ENCODE measurements around the gene UBL5.

The UBL5 gene

GRCh38 chr19:9854282-9854846 is 26.6 kb downstream of the UBL5 start:
- no peak for DNase-seq (ENCODE audit: low read depth in 2 of 2)

DNA sequence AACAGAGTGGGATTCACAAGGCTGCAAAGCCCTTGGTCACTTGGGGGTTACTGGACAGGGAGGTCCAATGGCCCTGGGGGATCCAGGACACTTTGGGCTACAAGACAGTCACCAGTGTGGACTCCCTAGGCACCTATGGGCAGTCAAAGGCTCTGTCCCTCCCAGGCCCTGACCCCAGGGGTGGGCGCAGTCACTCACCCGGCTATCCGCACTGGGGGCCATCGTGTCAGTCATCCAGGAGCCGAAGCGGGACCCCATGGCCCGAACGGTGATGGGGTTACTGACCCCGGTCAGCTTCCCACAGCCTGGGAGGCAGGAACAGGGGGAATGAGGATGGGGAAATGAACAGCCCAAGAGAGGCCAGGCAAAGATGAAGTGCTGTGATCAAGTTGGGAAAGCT is 28.9 kb downstream of the UBL5 start:
- DNase-seq (ENCODE audit: low read depth in 2 of 2): no peak

DNA sequence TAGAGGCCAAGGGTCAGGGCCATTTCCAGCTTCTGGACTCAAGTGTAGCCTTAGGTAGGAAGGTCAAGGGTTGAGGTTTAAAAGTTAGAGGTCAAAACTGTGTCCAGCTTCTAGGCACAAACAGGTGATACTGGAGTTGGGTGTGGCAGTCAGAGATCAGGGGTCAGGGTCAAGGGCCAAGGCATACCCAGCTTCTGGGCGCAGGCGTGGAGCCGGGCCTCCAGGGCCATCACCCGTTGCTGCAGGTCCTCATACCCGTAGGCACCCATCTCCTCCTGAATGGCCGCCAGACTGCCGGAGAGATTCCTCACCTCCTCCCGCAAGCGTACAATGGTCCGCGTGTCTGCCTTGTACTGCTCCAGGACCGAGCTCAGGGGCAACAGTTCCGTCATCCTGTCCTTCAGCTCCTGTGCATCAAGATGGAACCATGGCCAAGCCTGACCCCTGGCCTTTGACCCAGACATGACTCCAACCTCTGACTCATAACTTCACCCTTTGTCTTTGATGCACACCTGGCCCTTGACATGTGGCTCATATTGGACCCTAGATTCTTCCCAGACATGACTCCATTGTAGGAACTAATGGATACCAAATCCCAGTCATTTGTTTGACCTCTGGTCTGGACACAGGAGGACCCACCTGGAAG is 29.5 kb downstream of the UBL5 start:
- DNase-seq (ENCODE audit: low read depth in 2 of 2): no peak

DNA sequence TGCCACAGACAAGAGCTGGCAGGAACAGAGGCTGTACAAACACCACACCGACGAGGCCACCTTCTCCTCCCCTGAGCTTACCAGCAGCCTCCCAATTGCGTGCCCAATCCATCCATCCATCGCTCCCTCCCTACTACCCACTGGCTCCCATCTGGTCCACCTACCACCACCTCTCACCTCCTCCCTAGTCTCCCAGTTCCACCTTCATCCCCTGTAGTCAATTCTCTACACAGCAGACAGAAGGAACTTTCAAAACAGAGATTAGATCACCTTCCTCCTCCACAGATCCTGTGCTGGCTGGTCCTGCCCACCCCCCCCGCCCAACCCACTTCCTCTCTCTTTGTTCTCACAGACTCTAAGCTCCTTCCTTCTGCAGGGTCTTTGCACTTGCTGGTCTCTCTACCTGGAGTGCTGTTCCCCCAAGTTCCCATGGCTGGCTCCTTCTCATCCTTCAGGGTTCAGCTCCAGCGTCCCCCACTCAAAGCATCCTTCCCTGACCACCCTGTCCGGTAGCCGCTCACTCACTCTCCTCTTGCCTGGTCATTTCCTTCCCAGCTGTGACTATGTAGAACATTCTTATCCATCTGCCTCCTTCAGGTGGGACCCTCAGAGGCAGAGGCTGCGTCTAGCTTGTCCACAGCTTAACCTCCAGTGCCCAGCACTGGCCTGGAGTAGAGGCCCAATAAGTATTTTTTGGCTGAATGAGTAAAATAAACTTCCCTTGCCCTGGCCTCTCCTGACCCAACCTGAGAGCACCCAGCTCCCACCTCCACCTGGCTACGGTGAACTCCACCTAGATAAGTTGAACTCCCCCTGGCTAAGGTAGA is 30.4 kb downstream of the UBL5 start:
- DNase-seq (ENCODE audit: low read depth in 2 of 2): no peak

- DNase-seq (ENCODE audit: low read depth in 2 of 2): no peak
Observed at GRCh38 chr19:9858766-9859165, 31.0 kb downstream of the UBL5 start.

DNA sequence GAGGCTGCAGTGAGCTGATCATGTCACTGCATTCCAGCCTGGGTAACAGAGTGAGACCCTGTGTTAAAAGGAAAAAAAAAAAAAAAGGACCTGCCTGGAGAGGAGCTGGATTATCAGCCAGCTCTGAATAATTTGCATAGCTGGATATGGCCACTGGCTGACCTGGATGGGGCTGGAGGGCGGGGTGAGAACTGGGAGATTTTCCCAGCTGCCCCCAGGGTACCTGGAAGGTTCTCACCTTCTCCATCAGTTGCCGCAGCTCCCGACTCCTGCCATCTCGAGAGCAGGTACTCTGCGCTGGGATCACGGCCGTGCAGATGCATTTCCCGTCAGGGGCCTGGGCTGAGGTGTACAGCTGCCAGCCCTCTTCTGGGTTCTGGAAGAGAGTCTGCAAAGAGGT is 32.7 kb downstream of the UBL5 start:
- DNase-seq (ENCODE audit: low read depth in 2 of 2): no peak

DNA sequence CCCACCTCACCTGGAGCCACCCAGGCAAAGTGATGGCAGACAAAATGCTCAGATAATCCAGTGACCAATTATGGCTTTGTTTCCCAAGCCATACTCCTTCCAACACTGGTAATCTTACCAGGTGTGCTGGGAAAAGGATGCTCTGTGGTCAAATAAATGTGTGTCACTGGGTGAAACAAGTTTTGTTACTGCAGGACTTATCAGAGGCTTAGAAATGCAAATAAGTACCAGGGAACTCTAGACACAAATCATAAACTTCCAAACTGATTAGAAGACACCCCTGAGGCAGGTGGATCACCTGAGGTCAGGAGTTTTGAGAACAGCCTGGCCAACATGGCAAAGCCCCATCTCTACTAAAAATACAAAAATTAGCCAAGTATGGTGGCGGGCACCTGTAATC is 33.8 kb downstream of the UBL5 start:
- no peak for DNase-seq (ENCODE audit: low read depth in 2 of 2)

GRCh38 chr19:9862938-9863337 is 35.2 kb downstream of the UBL5 start:
- DNase-seq (ENCODE audit: low read depth in 2 of 2): no peak

- no peak for DNase-seq (ENCODE audit: low read depth in 2 of 2)
Observed at GRCh38 chr19:9863759-9864158, 36.0 kb downstream of the UBL5 start.

DNA sequence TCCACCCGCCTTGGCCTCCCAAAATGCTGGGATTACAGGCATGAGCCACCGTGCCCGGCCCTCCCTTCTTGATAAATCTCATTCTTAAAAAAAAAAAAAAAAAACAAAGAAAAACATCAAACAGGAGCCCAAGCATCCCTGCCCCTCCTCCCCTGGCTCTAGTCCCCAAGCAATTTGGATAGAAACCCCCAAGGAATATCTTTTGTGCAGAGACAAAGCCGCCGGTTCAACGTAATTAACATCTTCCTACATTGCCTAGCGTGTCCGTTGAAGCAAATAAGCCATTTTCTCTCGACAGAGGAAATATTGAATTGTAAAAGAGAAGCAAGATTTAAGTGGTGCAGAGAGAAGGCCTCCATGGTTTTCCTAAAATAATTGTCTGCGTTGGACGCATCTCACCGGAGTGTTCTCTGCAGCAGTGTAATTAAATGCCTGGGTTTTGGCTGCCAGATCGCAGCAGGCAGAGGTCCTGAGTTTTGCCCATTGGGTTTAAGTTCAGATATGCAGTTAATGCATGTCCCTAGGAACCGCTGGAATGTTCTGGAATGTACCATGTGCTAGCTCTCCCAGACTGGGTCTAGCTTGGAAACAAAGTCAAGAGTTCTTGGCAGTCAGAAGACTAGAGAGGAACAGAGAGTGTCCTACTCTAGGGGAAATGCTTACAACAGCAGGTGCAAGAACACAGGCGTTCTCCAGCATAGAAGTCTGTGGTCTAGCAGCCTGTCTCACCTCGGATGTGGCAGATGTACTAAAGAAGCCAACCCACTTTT is 38.2 kb downstream of the UBL5 start:
- DNase-seq (ENCODE audit: low read depth in 2 of 2): no peak

DNA sequence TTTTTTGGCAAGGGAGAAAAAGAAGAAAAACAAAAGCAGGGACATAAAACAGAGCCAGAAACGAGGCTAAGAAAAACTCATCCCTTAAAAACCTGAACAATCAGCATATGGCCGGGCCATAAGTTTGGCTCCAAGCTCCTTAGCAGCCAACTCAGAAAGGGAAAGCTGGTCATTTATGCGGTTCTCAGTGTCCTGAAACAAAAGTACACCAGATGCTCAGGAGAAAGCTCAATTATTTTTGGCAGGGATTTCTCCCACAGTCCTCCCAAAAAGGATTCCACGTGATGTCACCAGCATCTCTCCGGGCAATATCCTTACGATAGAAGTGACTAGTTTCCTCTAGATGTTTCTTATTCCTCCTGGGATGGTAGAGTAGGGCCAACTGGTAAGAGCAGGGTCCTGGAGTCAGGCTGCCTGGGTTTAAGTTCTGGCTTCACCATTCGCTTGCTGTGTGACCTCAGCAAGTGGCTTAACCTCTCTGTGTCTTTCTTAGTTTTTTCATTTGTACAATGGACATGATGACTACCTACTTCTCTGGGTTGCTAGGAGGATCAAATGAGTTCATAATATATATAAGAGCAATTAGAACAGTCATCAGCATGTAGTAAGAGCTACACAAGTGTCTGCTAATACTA is 41.4 kb downstream of the UBL5 start:
- no peak for DNase-seq (ENCODE audit: low read depth in 2 of 2)

- DNase-seq (ENCODE audit: low read depth in 2 of 2): no peak
Observed at GRCh38 chr19:9871626-9872338, 44.1 kb downstream of the UBL5 start.

- DNase-seq (ENCODE audit: low read depth in 2 of 2): no peak
Observed at GRCh38 chr19:9872618-9873242, 45.0 kb downstream of the UBL5 start.

GRCh38 chr19:9875031-9875627 is 47.4 kb downstream of the UBL5 start:
- no peak for DNase-seq (ENCODE audit: low read depth in 2 of 2)

- DNase-seq (ENCODE audit: low read depth in 2 of 2): no peak
Observed at GRCh38 chr19:9875796-9876195, 48.1 kb downstream of the UBL5 start.

DNA sequence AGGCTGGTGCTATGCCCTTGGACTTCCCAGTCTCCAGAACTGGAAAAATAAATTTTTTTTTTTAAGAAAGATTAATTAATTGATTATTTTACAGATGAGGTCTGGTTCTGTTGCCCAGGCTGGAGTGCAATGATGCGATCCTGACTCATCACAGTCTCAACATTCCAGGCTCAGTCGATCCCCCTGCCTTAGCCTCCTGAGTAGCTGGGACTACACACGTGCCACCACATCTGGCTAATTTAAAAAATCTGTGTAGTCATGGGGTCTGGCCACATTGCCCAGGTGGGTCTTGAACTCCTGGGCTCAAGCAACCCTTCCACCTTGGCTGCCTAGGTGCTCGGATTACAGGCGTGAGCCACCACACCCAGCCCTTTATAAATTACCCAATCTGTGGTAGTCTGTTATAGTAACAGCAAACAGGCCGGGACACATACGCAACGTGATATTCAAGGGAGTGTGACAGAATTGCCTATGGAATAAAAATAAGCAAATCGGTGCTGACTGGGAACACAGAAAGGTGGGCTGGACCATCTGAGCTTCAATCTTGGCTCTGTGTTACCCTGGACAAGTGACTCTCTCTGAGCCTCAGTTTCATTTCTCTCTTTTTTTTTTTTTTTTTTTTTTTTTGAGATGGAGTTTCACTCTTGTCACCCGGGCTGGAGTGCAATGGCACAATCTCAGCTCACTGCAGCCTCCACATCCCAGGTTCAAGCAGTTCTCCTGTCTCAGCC is 50.2 kb downstream of the UBL5 start:
- no peak for DNase-seq (ENCODE audit: low read depth in 2 of 2)

- no peak for DNase-seq (ENCODE audit: low read depth in 2 of 2)
Observed at GRCh38 chr19:9878511-9879196, 50.9 kb downstream of the UBL5 start.
